OCI-LY7 (cell line): ENCODE data around the gene PTPRJ. TPM values are rescaled to one million over a fixed set of nuclear protein-coding genes. Genes with fewer than 3 reads are reported as not detected.

Experiments used
- BruUV-seq: library from RNA; stranded (reverse); fragments of 400-500 nt; replicated peaks from 2 replicates; lab custom pipeline; 2021; lab: Mats Ljungman, UMichigan
- CTCF ChIA-PET: fragments of 300-600 bp; sonication (Branson Sonifier 250); formaldehyde crosslinking; loops from one replicate; lab custom pipeline; 2022; ENCODE audit warnings: antibody characterized with exemption; ENCODE audit not compliant: unreplicated experiment; lab: Charles Lee
- POLR2A ChIA-PET: fragments of 300-600 bp; sonication (Branson Sonifier 250); formaldehyde crosslinking; loops from one replicate; lab custom pipeline; 2022; ENCODE audit warnings: antibody characterized with exemption; lab: Charles Lee
- DNase-seq: peaks from one replicate; pipeline ENCODE4 v3.0.0-alpha.2; 2015; ENCODE audit warnings: low spot score
- H2AFZ ChIP-seq: fragments of 200-600 bp; sonication (generic), shearing (Covaris generic); 2 replicates; pipeline ENCODE4 v1.6.1; 2014; ENCODE audit warnings: mild to moderate bottlenecking, antibody characterized with exemption, low read length, moderate library complexity
- H3K27ac ChIP-seq: fragments of 200-600 bp; sonication (generic); 2 replicates; pipeline ENCODE4 v1.5.1; 2014; ENCODE audit warnings: mixed run types, low read depth, mild to moderate bottlenecking, moderate library complexity, low read length, inconsistent platforms; ENCODE audit not compliant: poor library complexity, severe bottlenecking
- H3K36me3 ChIP-seq: fragments of 200-600 bp; sonication (generic); 2 replicates; pipeline ENCODE4 v1.6.1; 2014; ENCODE audit warnings: mild to moderate bottlenecking, antibody characterized with exemption, low read length, moderate library complexity, mixed read lengths; ENCODE audit not compliant: insufficient read depth
- H3K4me1 ChIP-seq: fragments of 200-600 bp; sonication (generic); 2 replicates; pipeline ENCODE4 v1.5.1; 2014; ENCODE audit warnings: mild to moderate bottlenecking, low read length; ENCODE audit not compliant: insufficient read depth, poor library complexity, severe bottlenecking
- H3K4me2 ChIP-seq: fragments of 200-600 bp; sonication (generic); 2 replicates; pipeline ENCODE4 v1.6.1; 2014; ENCODE audit warnings: mild to moderate bottlenecking, low read length
- H3K4me3 ChIP-seq: fragments of 200-600 bp; sonication (generic); 2 replicates; pipeline ENCODE4 v1.5.1; 2014; ENCODE audit warnings: mild to moderate bottlenecking, low read depth, low read length; ENCODE audit not compliant: poor library complexity, severe bottlenecking
- H3K79me2 ChIP-seq: fragments of 200-600 bp; sonication (generic); 2 replicates; pipeline ENCODE4 v1.6.1; 2016; ENCODE audit warnings: low read depth, mild to moderate bottlenecking, low read length, moderate library complexity, mixed read lengths; ENCODE audit not compliant: insufficient read depth
- H3K9me2 ChIP-seq: fragments of 200-600 bp; sonication (generic); 2 replicates; pipeline ENCODE4 v1.6.1; 2016; ENCODE audit warnings: mild to moderate bottlenecking, low read length, mixed read lengths; ENCODE audit not compliant: insufficient read depth
- H3K9me3 ChIP-seq: fragments of 200-600 bp; sonication (generic); 2 replicates; pipeline ENCODE4 v1.6.1; 2014; ENCODE audit warnings: mild to moderate bottlenecking, mixed run types, low read length, mixed read lengths
- H4K20me1 ChIP-seq: fragments of 200-600 bp; sonication (generic); 2 replicates; pipeline ENCODE4 v1.6.1; 2014; ENCODE audit warnings: mild to moderate bottlenecking, antibody characterized with exemption, low read length, moderate library complexity, mixed read lengths; ENCODE audit not compliant: insufficient read depth
- CTCF ChIP-seq: fragments of 200-600 bp; sonication (generic); conservative IDR thresholded peaks from 2 replicates; pipeline ENCODE4 v1.5.1; 2014; ENCODE audit warnings: mild to moderate bottlenecking, antibody characterized with exemption, low read length, moderate library complexity, mixed read lengths
- EZH2phosphoT487 ChIP-seq: fragments of 200-600 bp; sonication (generic); IDR thresholded peaks from 2 replicates; pipeline ENCODE4 v1.6.1; 2018; ENCODE audit warnings: low read depth, borderline replicate concordance, mild to moderate bottlenecking, mixed run types, antibody characterized with exemption, low read length, moderate library complexity, mixed read lengths
- intact Hi-C: fragments of 100-400 bp; cut with micrococcal nuclease; formaldehyde crosslinking; loops from one replicate; pipeline ENCODE4 v1.10.0; 2022; ENCODE audit not compliant: unreplicated experiment
- total RNA-seq, 2 experiments: library from RNA; depleted of rRNA in 1 of 2; stranded (reverse); fragments of >200 nt in 1 of 2; shearing (Covaris generic) in 1 of 2; gene quantifications; 2 replicates each; pipeline ENCODE4 v1.2.3, GENCODE V29; 2014 to 2022

The PTPRJ gene
- total RNA-seq, 2 experiments from 2014 or later = 5.4 to 28.3 TPM

GRCh38 chr11:48087422-48087821 lies 107.1 kb downstream of the PTPRJ start:
- H3K9me2 ChIP-seq = no peaks in the 10 kb centered on the region
- peaks cover 4% of the 10 kb centered on the region; the same call in 1 of the 2 replicates for H3K79me2 ChIP-seq
- ChIA-PET CTCF (no interaction called here), POLR2A (interaction anchor here (3.2 kb wide), 1 partner anchor 12 kb away, joined by 11 read pairs; no protein-coding TSS in a partner anchor)
- no peak overlapping the region for H3K27ac ChIP-seq
- H3K4me3 ChIP-seq = no peak overlapping the region
- DNase-seq = no peak
- TF ChIP-seq CTCF (no peak), EZH2phosphoT487 (no peak)
- H3K4me1 ChIP-seq = peaks cover 20% of the 10 kb centered on the region
- H3K36me3 ChIP-seq = peaks cover 16% of the 10 kb centered on the region
- no peak overlapping the region for H3K4me2 ChIP-seq
- H3K9me3 ChIP-seq = peaks cover 10% of the 10 kb centered on the region
- H2AFZ ChIP-seq = no peak overlapping the region
- no TSS peak for BruUV-seq
- intact Hi-C loops = no loop called here
- no peaks in the 10 kb centered on the region for H4K20me1 ChIP-seq

- BruUV-seq = no TSS peak
- DNase-seq = no peak
- no peak overlapping the region for H3K27ac ChIP-seq
- H4K20me1 ChIP-seq = no peaks in the 10 kb centered on the region
- no peaks in the 10 kb centered on the region for H3K9me2 ChIP-seq
- intact Hi-C loops = no loop called here
- POLR2A ChIA-PET = interaction anchor here (1.1 to 3.2 kb wide), 3 partner anchors 12 to 32 kb away, joined by 3 to 11 read pairs (median 4); no protein-coding TSS in a partner anchor
- H3K36me3 ChIP-seq = peaks cover 13% of the 10 kb centered on the region
- peaks cover 10% of the 10 kb centered on the region for H3K9me3 ChIP-seq
- H3K4me1 ChIP-seq = peaks cover 26% of the 10 kb centered on the region
- H3K79me2 ChIP-seq = peaks cover 4% of the 10 kb centered on the region; the same call in 1 of the 2 replicates
- H3K4me2 ChIP-seq = no peak overlapping the region
- H3K4me3 ChIP-seq = no peak overlapping the region
- H2AFZ ChIP-seq = no peak overlapping the region
- TF ChIP-seq CTCF = no peak
- no peak for TF ChIP-seq EZH2phosphoT487
- CTCF ChIA-PET = no interaction called here
These were observed 107.8 kb downstream of the PTPRJ start for GRCh38 chr11:48087974-48088681.

- no TSS peak for BruUV-seq
- CTCF ChIA-PET = no interaction called here
- Histone ChIP-seq H3K4me3 (no peak overlapping the region), H2AFZ (no peak overlapping the region), H3K79me2 (peaks cover 1% of the 10 kb centered on the region; the same call in 1 of the 2 replicates), H3K36me3 (peaks cover 10% of the 10 kb centered on the region), H3K27ac (no peak overlapping the region), H3K9me2 (no peaks in the 10 kb centered on the region), H3K4me1 (peaks cover 31% of the 10 kb centered on the region), H4K20me1 (no peaks in the 10 kb centered on the region), H3K9me3 (peaks cover 10% of the 10 kb centered on the region), H3K4me2 (no peak overlapping the region)
- no peak for DNase-seq
- POLR2A ChIA-PET = interaction anchor here (1.1 to 3.2 kb wide), 3 partner anchors 11 to 33 kb away, joined by 3 to 11 read pairs (median 4); no protein-coding TSS in a partner anchor
- intact Hi-C loops = no loop called here
- TF ChIP-seq CTCF (no peak), EZH2phosphoT487 (no peak)
These were observed 108.3 kb downstream of the PTPRJ start for GRCh38 chr11:48088682-48089050.
